Fibroblast of mammary gland (primary cell): ENCODE results near the gene KIAA0408.
"Not testable (repeated sequence)": the region's sequence is repeated elsewhere in the genome, so short reads cannot be mapped to it uniquely, and the experiment has no call there.

Experiments
- DNase-seq: peaks from one replicate; pipeline ENCODE4 v3.0.0-alpha.2; 2010; ENCODE audit warnings: low read depth
- H3K4me3 ChIP-seq: 2 replicates; pipeline ENCODE4 v1.5.1; 2011; ENCODE audit warnings: low read depth, mild to moderate bottlenecking, low read length, moderate library complexity; ENCODE audit not compliant: control insufficient read depth
- CTCF ChIP-seq: conservative IDR thresholded peaks from 2 replicates; pipeline ENCODE4 v1.5.1; 2011; ENCODE audit warnings: low read depth, low read length, inconsistent platforms; ENCODE audit not compliant: control insufficient read depth, insufficient read depth

Gene KIAA0408

GRCh38 chr6:127423921-127424320 is 35.3 kb downstream of the KIAA0408 start:
- no peak for TF ChIP-seq CTCF

GRCh38 chr6:127421164-127421563 is 38.0 kb downstream of the KIAA0408 start:
- not testable (repeated sequence) for DNase-seq, H3K4me3 ChIP-seq

More at GRCh38 chr6:127423921-127424320, 35.3 kb downstream of the KIAA0408 start:
- DNase-seq = no peak
- H3K4me3 ChIP-seq = no peak overlapping the region

- peak; percentile 14 for TF ChIP-seq CTCF
- H3K4me3 ChIP-seq = no peak overlapping the region
- peak; percentile 96 for DNase-seq
These were observed 38.6 kb downstream of the KIAA0408 start for GRCh38 chr6:127420556-127420955.

GRCh38 chr6:127415096-127415495 is 44.1 kb downstream of the KIAA0408 start:
- no peak overlapping the region for H3K4me3 ChIP-seq
- TF ChIP-seq CTCF = no peak
- no peak for DNase-seq

GRCh38 chr6:127413123-127413522 is 46.1 kb downstream of the KIAA0408 start:
- H3K4me3 ChIP-seq, DNase-seq: not testable (repeated sequence)

GRCh38 chr6:127412016-127412415 is 47.2 kb downstream of the KIAA0408 start:
- DNase-seq, H3K4me3 ChIP-seq: not testable (repeated sequence)
